Midbrain (tissue), 1 donor: ENCODE measurements around the gene MTERF1.

Source experiments
- DNase-seq: peaks from one replicate; lab custom pipeline; 2025; lab: John Stamatoyannopoulos, UW

MTERF1 gene

GRCh38 chr7:91832493-91833045, 47.9 kb downstream of the MTERF1 start:
- no peak for DNase-seq

- no peak for DNase-seq
These were observed 53.3 kb downstream of the MTERF1 start for GRCh38 chr7:91827169-91827568.

GRCh38 chr7:91826377-91826776, 54.1 kb downstream of the MTERF1 start:
- DNase-seq, result no peak

- DNase-seq, result no peak
These were observed 56.3 kb downstream of the MTERF1 start for GRCh38 chr7:91824201-91824600.
